Measurements from ENCODE around the gene ZNF26. TPM values are rescaled to one million over a fixed set of nuclear protein-coding genes. Genes with fewer than 3 reads are reported as not detected.

ZNF26 gene
- polyA plus RNA-seq, 1 donor from 2014 or later: 26.6 TPM

DNA sequence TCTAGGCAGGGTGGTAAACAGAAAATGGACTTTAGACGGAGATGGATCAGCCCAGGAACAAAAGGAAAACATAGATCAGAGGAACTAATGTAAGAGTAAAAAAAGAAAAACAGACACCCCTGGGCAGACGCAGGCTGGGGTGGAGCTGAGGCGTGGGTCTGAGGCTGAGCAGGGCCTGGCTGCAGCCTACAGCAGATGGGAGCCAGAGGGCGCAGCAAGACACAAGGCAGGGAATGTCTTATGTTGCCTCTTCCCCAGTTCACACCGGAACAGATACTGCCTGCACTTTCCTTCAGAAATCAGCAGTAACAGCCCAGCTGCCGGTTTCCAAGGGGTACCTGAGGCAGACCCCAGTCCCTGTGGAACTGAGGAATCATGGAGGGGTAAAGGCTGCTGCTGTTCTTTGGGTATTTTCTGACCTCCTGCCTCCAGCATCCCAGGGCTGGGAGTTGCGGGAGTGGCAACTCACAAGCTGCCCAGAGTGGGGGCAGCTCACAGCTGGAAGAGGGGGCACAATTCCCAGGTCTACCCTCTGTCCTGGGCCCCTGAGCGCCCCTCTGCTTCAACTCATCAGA, 39.8 kb upstream of the ZNF26 start:
- H2AFZ ChIP-seq (ENCODE audit: low read depth, low read length): no peak overlapping the region
- no peaks in the 10 kb centered on the region for H4K20me1 ChIP-seq (ENCODE audit: insufficient read depth)
- no peak overlapping the region for H3K9ac ChIP-seq (ENCODE audit: low read length)
- TF ChIP-seq, protein P1, sequence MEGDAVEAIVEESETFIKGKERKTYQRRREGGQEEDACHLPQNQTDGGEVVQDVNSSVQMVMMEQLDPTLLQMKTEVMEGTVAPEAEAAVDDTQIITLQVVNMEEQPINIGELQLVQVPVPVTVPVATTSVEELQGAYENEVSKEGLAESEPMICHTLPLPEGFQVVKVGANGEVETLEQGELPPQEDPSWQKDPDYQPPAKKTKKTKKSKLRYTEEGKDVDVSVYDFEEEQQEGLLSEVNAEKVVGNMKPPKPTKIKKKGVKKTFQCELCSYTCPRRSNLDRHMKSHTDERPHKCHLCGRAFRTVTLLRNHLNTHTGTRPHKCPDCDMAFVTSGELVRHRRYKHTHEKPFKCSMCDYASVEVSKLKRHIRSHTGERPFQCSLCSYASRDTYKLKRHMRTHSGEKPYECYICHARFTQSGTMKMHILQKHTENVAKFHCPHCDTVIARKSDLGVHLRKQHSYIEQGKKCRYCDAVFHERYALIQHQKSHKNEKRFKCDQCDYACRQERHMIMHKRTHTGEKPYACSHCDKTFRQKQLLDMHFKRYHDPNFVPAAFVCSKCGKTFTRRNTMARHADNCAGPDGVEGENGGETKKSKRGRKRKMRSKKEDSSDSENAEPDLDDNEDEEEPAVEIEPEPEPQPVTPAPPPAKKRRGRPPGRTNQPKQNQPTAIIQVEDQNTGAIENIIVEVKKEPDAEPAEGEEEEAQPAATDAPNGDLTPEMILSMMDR (IDR thresholded peaks at IDR 0.05; ENCODE audit: poor library complexity, severe bottlenecking): no peak
- TF ChIP-seq POLR2AphosphoS5 (IDR thresholded peaks at IDR 0.05) (no peak), RAD21 (conservative IDR thresholded peaks at IDR 0.05) (no peak), EZH2 (IDR thresholded peaks at IDR 0.05; ENCODE audit: borderline replicate concordance, insufficient read depth, low read length, poor library complexity, severe bottlenecking) (no peak), TAF1 (IDR thresholded peaks at IDR 0.05; ENCODE audit: low read depth) (no peak), MXI1 (conservative IDR thresholded peaks at IDR 0.05; ENCODE audit: poor library complexity, severe bottlenecking) (no peak), EP300 (conservative IDR thresholded peaks at IDR 0.05; ENCODE audit: poor library complexity, severe bottlenecking) (no peak), SMC3 (conservative IDR thresholded peaks at IDR 0.05; ENCODE audit: poor library complexity) (no peak)
- TF ChIP-seq, protein P2, sequence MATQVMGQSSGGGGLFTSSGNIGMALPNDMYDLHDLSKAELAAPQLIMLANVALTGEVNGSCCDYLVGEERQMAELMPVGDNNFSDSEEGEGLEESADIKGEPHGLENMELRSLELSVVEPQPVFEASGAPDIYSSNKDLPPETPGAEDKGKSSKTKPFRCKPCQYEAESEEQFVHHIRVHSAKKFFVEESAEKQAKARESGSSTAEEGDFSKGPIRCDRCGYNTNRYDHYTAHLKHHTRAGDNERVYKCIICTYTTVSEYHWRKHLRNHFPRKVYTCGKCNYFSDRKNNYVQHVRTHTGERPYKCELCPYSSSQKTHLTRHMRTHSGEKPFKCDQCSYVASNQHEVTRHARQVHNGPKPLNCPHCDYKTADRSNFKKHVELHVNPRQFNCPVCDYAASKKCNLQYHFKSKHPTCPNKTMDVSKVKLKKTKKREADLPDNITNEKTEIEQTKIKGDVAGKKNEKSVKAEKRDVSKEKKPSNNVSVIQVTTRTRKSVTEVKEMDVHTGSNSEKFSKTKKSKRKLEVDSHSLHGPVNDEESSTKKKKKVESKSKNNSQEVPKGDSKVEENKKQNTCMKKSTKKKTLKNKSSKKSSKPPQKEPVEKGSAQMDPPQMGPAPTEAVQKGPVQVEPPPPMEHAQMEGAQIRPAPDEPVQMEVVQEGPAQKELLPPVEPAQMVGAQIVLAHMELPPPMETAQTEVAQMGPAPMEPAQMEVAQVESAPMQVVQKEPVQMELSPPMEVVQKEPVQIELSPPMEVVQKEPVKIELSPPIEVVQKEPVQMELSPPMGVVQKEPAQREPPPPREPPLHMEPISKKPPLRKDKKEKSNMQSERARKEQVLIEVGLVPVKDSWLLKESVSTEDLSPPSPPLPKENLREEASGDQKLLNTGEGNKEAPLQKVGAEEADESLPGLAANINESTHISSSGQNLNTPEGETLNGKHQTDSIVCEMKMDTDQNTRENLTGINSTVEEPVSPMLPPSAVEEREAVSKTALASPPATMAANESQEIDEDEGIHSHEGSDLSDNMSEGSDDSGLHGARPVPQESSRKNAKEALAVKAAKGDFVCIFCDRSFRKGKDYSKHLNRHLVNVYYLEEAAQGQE (IDR thresholded peaks at IDR 0.05; ENCODE audit: borderline replicate concordance): no peak
- H3K9me2 ChIP-seq (ENCODE audit: insufficient read depth, low read length): no peaks in the 10 kb centered on the region
- no peaks in the 10 kb centered on the region for H3K79me2 ChIP-seq (replicated peaks; ENCODE audit: insufficient read depth, low read length)
- peaks cover 23% of the 10 kb centered on the region for H3K36me3 ChIP-seq (ENCODE audit: insufficient read depth, low read length)
- H3K4me3 ChIP-seq (ENCODE audit: low read length): no peak overlapping the region
- no peak overlapping the region for H3K27ac ChIP-seq (ENCODE audit: low read length)
- H3K4me2 ChIP-seq (ENCODE audit: low read length): no peak overlapping the region
- no peaks in the 10 kb centered on the region for H3F3A ChIP-seq (ENCODE audit: insufficient read depth, low read length, poor library complexity, severe bottlenecking)
- H3K27me3 ChIP-seq (ENCODE audit: insufficient read depth, low read depth, low read length): no peaks in the 10 kb centered on the region
- H3K9me3 ChIP-seq (ENCODE audit: low read length): peaks cover 63% of the 10 kb centered on the region

DNA sequence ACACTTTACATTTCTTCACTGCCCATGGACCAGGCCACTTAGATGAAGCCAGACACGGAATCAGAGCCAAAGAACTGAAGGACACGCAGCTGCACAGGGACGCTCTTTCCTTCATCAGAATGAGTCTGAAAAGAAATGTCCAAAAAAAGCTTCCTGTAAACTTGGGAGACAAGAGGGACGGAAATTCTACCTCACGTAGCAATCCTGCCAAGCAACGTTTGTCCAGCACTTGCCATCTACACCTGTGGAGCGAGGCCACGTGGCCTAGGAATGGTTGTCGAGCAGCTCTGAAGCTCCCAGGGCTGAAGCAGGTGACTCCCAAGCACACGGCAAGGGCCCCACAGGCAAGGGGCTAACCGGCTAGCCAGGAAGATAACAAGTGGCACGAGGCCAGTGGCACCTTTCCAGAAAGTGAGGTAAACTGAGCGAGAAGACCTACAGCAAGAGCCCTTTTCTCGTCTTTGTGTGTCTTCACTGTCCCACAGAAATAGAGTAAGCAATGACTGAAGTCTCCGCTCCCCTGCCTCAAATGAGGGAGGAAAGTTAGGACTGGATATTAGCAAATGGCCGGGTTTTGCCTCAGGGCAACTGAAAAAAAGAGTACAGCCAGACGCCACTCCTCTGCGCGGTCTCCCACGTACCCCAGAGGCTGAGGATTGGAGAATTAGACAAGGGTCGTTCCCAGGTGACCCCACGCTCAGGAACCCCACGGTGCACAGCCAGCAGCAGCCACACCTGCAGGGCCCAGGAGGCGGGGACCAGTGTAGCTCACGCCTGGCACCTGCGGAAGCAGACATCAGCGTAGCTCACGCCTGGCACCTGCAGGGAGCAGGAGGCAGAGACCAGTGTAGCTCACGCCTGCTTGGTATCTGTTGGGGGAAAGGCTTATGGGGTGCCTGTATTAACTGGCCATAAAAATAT, 37.8 kb upstream of the ZNF26 start:
- TF ChIP-seq SMC3 (conservative IDR thresholded peaks at IDR 0.05; ENCODE audit: poor library complexity) (no peak), EZH2 (IDR thresholded peaks at IDR 0.05; ENCODE audit: borderline replicate concordance, insufficient read depth, low read length, poor library complexity, severe bottlenecking) (no peak), TAF1 (IDR thresholded peaks at IDR 0.05; ENCODE audit: low read depth) (no peak), RAD21 (conservative IDR thresholded peaks at IDR 0.05) (no peak), MXI1 (conservative IDR thresholded peaks at IDR 0.05; ENCODE audit: poor library complexity, severe bottlenecking) (no peak), EP300 (conservative IDR thresholded peaks at IDR 0.05; ENCODE audit: poor library complexity, severe bottlenecking) (no peak), POLR2AphosphoS5 (IDR thresholded peaks at IDR 0.05) (no peak)
- TF ChIP-seq, protein P1 (IDR thresholded peaks at IDR 0.05; ENCODE audit: poor library complexity, severe bottlenecking): no peak
- TF ChIP-seq, protein P2 (IDR thresholded peaks at IDR 0.05; ENCODE audit: borderline replicate concordance): no peak
- Histone ChIP-seq H3K27ac (ENCODE audit: low read length) (no peak overlapping the region), H3K79me2 (replicated peaks; ENCODE audit: insufficient read depth, low read length) (no peaks in the 10 kb centered on the region), H3K4me3 (ENCODE audit: low read length) (no peak overlapping the region), H4K20me1 (ENCODE audit: insufficient read depth) (no peaks in the 10 kb centered on the region), H3K4me2 (ENCODE audit: low read length) (no peak overlapping the region), H2AFZ (ENCODE audit: low read depth, low read length) (no peak overlapping the region), H3F3A (ENCODE audit: insufficient read depth, low read length, poor library complexity, severe bottlenecking) (no peaks in the 10 kb centered on the region), H3K9ac (ENCODE audit: low read length) (no peak overlapping the region), H3K27me3 (ENCODE audit: insufficient read depth, low read depth, low read length) (no peaks in the 10 kb centered on the region), H3K36me3 (ENCODE audit: insufficient read depth, low read length) (peaks cover 12% of the 10 kb centered on the region), H3K9me2 (ENCODE audit: insufficient read depth, low read length) (no peaks in the 10 kb centered on the region), H3K9me3 (ENCODE audit: low read length) (peaks cover 60% of the 10 kb centered on the region)
